Astrocyte of the spinal cord (primary cell): ENCODE measurements around the gene CC2D2A.

Experiments used
- DNase-seq: peaks from one replicate; pipeline ENCODE4 v3.0.0; 2011; ENCODE audit warnings: low read depth, low spot score
- H3K4me3 ChIP-seq: 2 replicates; pipeline ENCODE4 v1.5.1; 2011; ENCODE audit warnings: low read depth, mild to moderate bottlenecking, low read length, moderate library complexity
- CTCF ChIP-seq: IDR thresholded peaks from 2 replicates; pipeline ENCODE4 v1.5.1; 2012; ENCODE audit warnings: low read depth, mild to moderate bottlenecking, low read length, inconsistent platforms
- in situ Hi-C: cut with HindIII; loops from 2 replicates; pipeline ENCODE4 v1.10.0; 2017; ENCODE audit warnings: low sequenced_read_pairs

CC2D2A gene

GRCh38 chr4:15479089-15479912 is 9.6 kb downstream of the CC2D2A start:
- H3K4me3 ChIP-seq: peak overlapping the region; percentile 58
- in situ Hi-C loops: no loop called here
- DNase-seq: peak; percentile 90
- peak; percentile 78 for TF ChIP-seq CTCF

- TF ChIP-seq CTCF: no peak
- in situ Hi-C loops: no loop called here
- peak; percentile 57 for DNase-seq
- peak overlapping the region; percentile 58 for H3K4me3 ChIP-seq
Measured at GRCh38 chr4:15479913-15480185, 10.2 kb downstream of the CC2D2A start.

GRCh38 chr4:15481961-15482745 is 12.5 kb downstream of the CC2D2A start:
- TF ChIP-seq CTCF: no peak
- no peak for DNase-seq
- no peak overlapping the region for H3K4me3 ChIP-seq
- in situ Hi-C loops: no loop called here

GRCh38 chr4:15482842-15483241 is 13.2 kb downstream of the CC2D2A start:
- H3K4me3 ChIP-seq: no peak overlapping the region
- no peak for TF ChIP-seq CTCF
- in situ Hi-C loops: no loop called here
- no peak for DNase-seq

- in situ Hi-C loops: no loop called here
- DNase-seq: peak; percentile 16
- H3K4me3 ChIP-seq: no peak overlapping the region
- no peak for TF ChIP-seq CTCF
Measured at GRCh38 chr4:15488136-15488535, 18.5 kb downstream of the CC2D2A start.

- in situ Hi-C loops: no loop called here
- TF ChIP-seq CTCF: no peak
- peak; percentile 81 for DNase-seq
Measured at GRCh38 chr4:15488658-15489470, 19.2 kb downstream of the CC2D2A start.

More at GRCh38 chr4:15488658-15489470, 19.2 kb downstream of the CC2D2A start:
- no peak overlapping the region for H3K4me3 ChIP-seq
